Effector memory CD4-positive, alpha-beta T cell (primary cell): ENCODE measurements around the gene HAUS5.

Experiments used
- DNase-seq, 3 donors: peaks; one replicate each; pipeline ENCODE4 v3.0.0-alpha.2; 2020
- H3K27ac ChIP-seq: 2 replicates; pipeline ENCODE4 v1.7.0; 2013; ENCODE audit warnings: mild to moderate bottlenecking, low read length, moderate library complexity; ENCODE audit not compliant: insufficient read depth, poor library complexity, severe bottlenecking
- H3K27me3 ChIP-seq: replicated peaks from 2 replicates; pipeline ENCODE4 v1.7.0; 2013; ENCODE audit warnings: mild to moderate bottlenecking, low read length; ENCODE audit not compliant: insufficient read depth, control insufficient read depth, poor library complexity, severe bottlenecking
- H3K36me3 ChIP-seq: 2 replicates; pipeline ENCODE4 v1.7.0; 2013; ENCODE audit warnings: mild to moderate bottlenecking, low read length, moderate library complexity; ENCODE audit not compliant: control insufficient read depth, insufficient read depth
- H3K4me1 ChIP-seq: 2 replicates; pipeline ENCODE4 v1.7.0; 2013; ENCODE audit warnings: low read length, mild to moderate bottlenecking; ENCODE audit not compliant: control insufficient read depth, insufficient read depth, poor library complexity, severe bottlenecking
- H3K4me3 ChIP-seq: 2 replicates; pipeline ENCODE4 v1.7.0; 2013; ENCODE audit warnings: low read length, low read depth, mild to moderate bottlenecking; ENCODE audit not compliant: insufficient read depth, poor library complexity, severe bottlenecking
- H3K9me3 ChIP-seq: 2 replicates; pipeline ENCODE4 v1.7.0; 2013; ENCODE audit warnings: mild to moderate bottlenecking, low read length, moderate library complexity; ENCODE audit not compliant: control insufficient read depth

The HAUS5 gene

GRCh38 chr19:35621708-35622107 is 9.2 kb downstream of the HAUS5 start:
- no peaks in the 10 kb centered on the region for H3K4me1 ChIP-seq
- H3K4me3 ChIP-seq, result no peak overlapping the region
- no peak overlapping the region for H3K27ac ChIP-seq
- no peaks in the 10 kb centered on the region for H3K9me3 ChIP-seq
- H3K27me3 ChIP-seq, result no peaks in the 10 kb centered on the region
- DNase-seq, result no peak
- H3K36me3 ChIP-seq, result peaks cover 10% of the 10 kb centered on the region

- H3K4me1 ChIP-seq, result no peaks in the 10 kb centered on the region
- no peak for DNase-seq
- H3K9me3 ChIP-seq, result no peaks in the 10 kb centered on the region
- peaks cover 10% of the 10 kb centered on the region for H3K36me3 ChIP-seq
- no peak overlapping the region for H3K27ac ChIP-seq
- no peak overlapping the region for H3K4me3 ChIP-seq
- no peaks in the 10 kb centered on the region for H3K27me3 ChIP-seq
Observed at GRCh38 chr19:35622750-35623149, 10.2 kb downstream of the HAUS5 start.

GRCh38 chr19:35623327-35624010 is 10.9 kb downstream of the HAUS5 start:
- H3K9me3 ChIP-seq, result no peaks in the 10 kb centered on the region
- no peak overlapping the region for H3K4me3 ChIP-seq
- H3K27me3 ChIP-seq, result no peaks in the 10 kb centered on the region
- H3K4me1 ChIP-seq, result peaks cover 5% of the 10 kb centered on the region
- no peak overlapping the region for H3K27ac ChIP-seq
- peaks cover 10% of the 10 kb centered on the region for H3K36me3 ChIP-seq
- no peak for DNase-seq

DNA sequence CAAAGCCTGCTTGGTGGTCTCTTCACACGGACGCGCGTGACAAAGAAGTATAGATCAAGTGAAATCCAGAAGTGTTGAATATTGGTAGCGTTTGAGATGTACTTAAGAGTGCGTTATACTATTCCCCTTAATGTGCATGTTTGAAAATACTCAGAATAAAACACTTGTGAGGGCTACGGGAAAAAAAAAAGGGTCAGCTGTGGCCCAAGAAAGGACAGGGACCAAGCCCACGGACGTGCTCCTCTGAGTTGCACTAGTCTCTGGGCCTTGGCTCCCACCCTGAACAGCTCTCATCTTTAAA is 15.7 kb downstream of the HAUS5 start:
- Histone ChIP-seq H3K27me3 (no peaks in the 10 kb centered on the region), H3K36me3 (peaks cover 23% of the 10 kb centered on the region), H3K4me3 (peak overlapping the region; percentile 78), H3K4me1 (peaks cover 13% of the 10 kb centered on the region), H3K9me3 (no peaks in the 10 kb centered on the region), H3K27ac (peak overlapping the region; percentile 78)
- DNase-seq, result no peak

DNA sequence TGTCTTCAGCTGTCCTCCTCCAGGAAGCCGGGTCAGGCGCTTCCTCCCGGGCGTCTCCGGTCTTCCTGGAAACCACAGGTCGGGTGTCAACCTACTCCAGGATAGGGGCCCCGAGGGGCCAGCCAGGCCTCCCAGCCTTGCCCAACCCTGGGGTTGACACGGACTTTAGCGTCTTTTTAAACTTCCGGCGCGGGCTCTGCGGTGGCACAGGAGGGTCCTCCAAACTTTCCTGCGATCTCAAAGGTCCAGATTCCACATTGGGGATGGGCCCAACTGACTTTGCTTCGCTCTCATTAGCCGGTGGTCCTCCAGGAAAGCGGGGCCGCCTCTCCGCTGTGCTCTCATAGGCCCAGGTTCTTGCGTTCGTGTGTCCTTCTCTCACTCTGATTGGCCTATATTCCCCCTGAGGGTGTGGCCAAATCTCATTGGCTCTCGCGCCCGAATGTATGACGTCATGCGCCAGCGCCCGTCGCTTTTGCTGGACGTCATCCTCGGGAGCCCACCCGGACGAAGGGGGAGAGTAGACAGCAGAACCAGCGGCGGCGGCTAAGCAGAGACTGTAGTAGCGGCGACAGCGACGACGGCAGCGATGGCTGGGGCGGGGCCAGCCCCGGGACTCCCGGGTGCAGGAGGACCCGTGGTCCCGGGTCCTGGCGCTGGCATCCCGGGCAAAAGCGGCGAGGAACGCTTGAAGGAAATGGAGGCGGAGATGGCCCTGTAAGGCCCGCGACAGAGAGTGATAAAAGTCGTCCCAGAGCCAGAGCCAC is 16.2 kb downstream of the HAUS5 start, which contains the start of gene RBM42:
TSS of gene RBM42 (plus strand) at position 472 of the 767 bp plus-strand sequence. CDS start at position 590, 118 bp downstream.
- Histone ChIP-seq H3K4me3 (peak within 1 kb of the TSS; percentile 78), H3K4me1 (peaks cover 13% of the 10 kb centered on the region), H3K9me3 (no peaks in the 10 kb centered on the region), H3K27ac (peak within 1 kb of the TSS; percentile 78), H3K36me3 (peaks cover 28% of the 10 kb centered on the region), H3K27me3 (no peaks in the 10 kb centered on the region)
- peak; percentile 94 to 96 (median 96) for DNase-seq

GRCh38 chr19:35629332-35629633 is 16.7 kb downstream of the HAUS5 start:
- Histone ChIP-seq H3K27me3 (no peaks in the 10 kb centered on the region), H3K36me3 (peaks cover 34% of the 10 kb centered on the region), H3K4me1 (peaks cover 13% of the 10 kb centered on the region), H3K9me3 (no peaks in the 10 kb centered on the region), H3K4me3 (peak overlapping the region; percentile 78), H3K27ac (peak overlapping the region; percentile 78)
- DNase-seq, result no peak

DNA sequence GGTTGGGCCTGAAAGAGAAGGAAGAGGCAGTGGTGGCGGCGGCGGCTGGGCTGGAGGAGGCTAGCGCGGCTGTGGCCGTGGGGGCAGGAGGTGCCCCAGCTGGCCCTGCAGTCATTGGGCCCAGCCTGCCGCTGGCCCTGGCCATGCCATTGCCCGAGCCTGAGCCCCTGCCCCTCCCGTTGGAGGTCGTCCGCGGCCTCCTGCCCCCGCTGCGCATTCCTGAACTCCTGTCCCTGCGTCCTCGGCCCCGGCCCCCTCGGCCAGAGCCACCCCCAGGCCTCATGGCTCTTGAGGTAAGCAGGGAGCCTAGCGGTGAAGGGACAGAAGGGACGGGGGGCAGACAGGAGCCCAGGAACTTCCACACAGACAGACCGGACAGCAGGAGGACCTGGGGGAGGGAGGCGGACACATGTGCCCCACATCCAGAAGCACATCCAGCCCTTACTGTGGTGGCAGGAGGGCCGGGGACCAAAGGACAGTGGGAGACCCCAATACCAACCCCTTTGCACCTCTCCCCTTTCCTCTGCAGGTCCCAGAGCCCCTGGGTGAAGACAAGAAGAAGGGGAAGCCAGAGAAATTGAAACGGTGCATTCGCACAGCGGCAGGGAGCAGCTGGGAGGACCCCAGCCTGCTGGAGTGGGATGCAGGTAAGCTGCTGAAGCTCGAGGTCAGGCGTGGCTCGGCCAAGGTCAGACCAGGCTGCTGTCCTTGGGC is 21.3 kb downstream of the HAUS5 start:
- Histone ChIP-seq H3K27ac (no peak overlapping the region), H3K36me3 (peaks cover 66% of the 10 kb centered on the region)
- DNase-seq, result no peak

GRCh38 chr19:35636651-35637050 is 24.1 kb downstream of the HAUS5 start:
- Histone ChIP-seq H3K27ac (no peak overlapping the region), H3K4me3 (no peak overlapping the region), H3K27me3 (no peaks in the 10 kb centered on the region), H3K9me3 (no peaks in the 10 kb centered on the region), H3K36me3 (peaks cover 59% of the 10 kb centered on the region), H3K4me1 (peaks cover 4% of the 10 kb centered on the region)
- no peak for DNase-seq

More for the DNA sequence above, 21.3 kb downstream of the HAUS5 start:
- no peak overlapping the region for H3K4me3 ChIP-seq
- H3K9me3 ChIP-seq, result no peaks in the 10 kb centered on the region
- no peaks in the 10 kb centered on the region for H3K27me3 ChIP-seq
- peaks cover 7% of the 10 kb centered on the region for H3K4me1 ChIP-seq

DNA sequence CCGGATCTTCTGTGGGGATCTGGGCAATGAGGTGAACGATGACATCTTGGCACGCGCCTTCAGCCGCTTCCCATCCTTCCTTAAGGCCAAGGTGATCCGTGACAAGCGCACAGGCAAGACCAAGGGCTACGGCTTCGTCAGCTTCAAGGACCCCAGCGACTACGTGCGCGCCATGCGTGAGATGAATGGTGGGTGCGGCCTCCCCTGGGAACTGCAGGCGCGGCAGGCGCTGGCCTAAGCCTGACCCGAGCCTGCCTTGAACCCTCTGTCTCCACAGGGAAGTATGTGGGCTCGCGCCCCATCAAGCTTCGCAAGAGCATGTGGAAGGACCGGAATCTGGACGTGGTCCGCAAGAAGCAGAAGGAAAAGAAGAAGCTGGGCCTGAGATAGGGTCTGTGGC is 24.6 kb downstream of the HAUS5 start:
- Histone ChIP-seq H3K27me3 (no peaks in the 10 kb centered on the region), H3K27ac (no peak overlapping the region), H3K4me3 (no peak overlapping the region), H3K36me3 (peaks cover 54% of the 10 kb centered on the region), H3K9me3 (no peaks in the 10 kb centered on the region), H3K4me1 (peaks cover 7% of the 10 kb centered on the region)
- no peak for DNase-seq

DNA sequence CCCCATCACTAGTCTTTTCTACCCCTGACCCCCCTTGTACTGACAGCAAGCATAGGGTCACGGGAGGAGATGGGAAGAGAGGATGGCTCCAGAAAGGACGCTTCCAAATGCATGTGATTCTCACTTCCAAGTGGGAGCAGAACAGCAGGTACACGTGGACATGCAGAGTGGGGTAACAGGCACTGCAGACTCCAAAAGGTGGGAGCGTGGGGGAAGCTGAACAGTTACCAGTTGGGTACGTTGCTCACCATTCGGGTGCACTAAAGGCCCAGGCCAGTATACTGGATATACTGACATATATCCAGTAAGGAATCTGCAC is 26.7 kb downstream of the HAUS5 start:
- DNase-seq, result no peak
- Histone ChIP-seq H3K36me3 (peaks cover 32% of the 10 kb centered on the region), H3K4me1 (peaks cover 20% of the 10 kb centered on the region), H3K4me3 (no peak overlapping the region), H3K27ac (no peak overlapping the region), H3K27me3 (no peaks in the 10 kb centered on the region), H3K9me3 (no peaks in the 10 kb centered on the region)
